ENCODE measurements around the gene POU2AF1. TPM values are rescaled to one million over a fixed set of nuclear protein-coding genes. Genes with fewer than 3 reads are reported as not detected.

The POU2AF1 gene
- total and polyA plus RNA-seq, 2 donors from 2014 or later = 0.95 to 18.5 TPM

GRCh38 chr11:111409915-111410314 lies 30.8 kb upstream of the POU2AF1 start:
- no peak overlapping the region for H3K27ac ChIP-seq (ENCODE audit: low read depth in 2 of 2, low read length in 2 of 2)
- H3K27me3 ChIP-seq (ENCODE audit: control insufficient read depth, insufficient read depth, low read length) = no peaks in the 10 kb centered on the region
- FAIRE-seq = no peak
- no peak overlapping the region for H3K9ac ChIP-seq (ENCODE audit: low read length in 3 of 3)
- no peak for DNase-seq
- no peak overlapping the region for H3K4me3 ChIP-seq (ENCODE audit: low read length in 3 of 3)
- H3K9me3 ChIP-seq (ENCODE audit: control insufficient read depth in 2 of 3, insufficient read depth in 1 of 3, low read length in 3 of 3) = no peaks in the 10 kb centered on the region
- H3K36me3 ChIP-seq (ENCODE audit: control insufficient read depth in 2 of 3, insufficient read depth in 3 of 3, low read length in 3 of 3) = no peaks in the 10 kb centered on the region
- no peak for TF ChIP-seq CTCF (IDR thresholded peaks at IDR 0.05; ENCODE audit: borderline replicate concordance, extremely low read depth, insufficient read depth)
- intact Hi-C loops (cut with DNase I) = no loop called here
- no peaks in the 10 kb centered on the region for H3K4me1 ChIP-seq (ENCODE audit: control insufficient read depth in 2 of 3, insufficient read depth in 2 of 3, low read depth in 1 of 3, low read length in 3 of 3)

- intact Hi-C loops (cut with DNase I) = no loop called here
- Histone ChIP-seq H3K9ac (ENCODE audit: low read length in 3 of 3) (no peak overlapping the region), H3K4me3 (ENCODE audit: low read length in 3 of 3) (no peak overlapping the region), H3K27me3 (ENCODE audit: control insufficient read depth, insufficient read depth, low read length) (no peaks in the 10 kb centered on the region), H3K9me3 (ENCODE audit: control insufficient read depth in 2 of 3, insufficient read depth in 1 of 3, low read length in 3 of 3) (no peaks in the 10 kb centered on the region), H3K27ac (ENCODE audit: low read depth in 2 of 2, low read length in 2 of 2) (no peak overlapping the region), H3K36me3 (ENCODE audit: control insufficient read depth in 2 of 3, insufficient read depth in 3 of 3, low read length in 3 of 3) (no peaks in the 10 kb centered on the region), H3K4me1 (ENCODE audit: control insufficient read depth in 2 of 3, insufficient read depth in 2 of 3, low read depth in 1 of 3, low read length in 3 of 3) (no peaks in the 10 kb centered on the region)
- no peak for DNase-seq
- FAIRE-seq = no peak
- TF ChIP-seq CTCF (IDR thresholded peaks at IDR 0.05; ENCODE audit: borderline replicate concordance, extremely low read depth, insufficient read depth) = no peak
Observed at GRCh38 chr11:111408789-111409727, 30.0 kb upstream of the POU2AF1 start.

GRCh38 chr11:111407652-111408051 lies 28.6 kb upstream of the POU2AF1 start:
- Histone ChIP-seq H3K36me3 (ENCODE audit: control insufficient read depth in 2 of 3, insufficient read depth in 3 of 3, low read length in 3 of 3) (no peaks in the 10 kb centered on the region), H3K27ac (ENCODE audit: low read depth in 2 of 2, low read length in 2 of 2) (no peak overlapping the region), H3K4me1 (ENCODE audit: control insufficient read depth in 2 of 3, insufficient read depth in 2 of 3, low read depth in 1 of 3, low read length in 3 of 3) (no peaks in the 10 kb centered on the region), H3K9me3 (ENCODE audit: control insufficient read depth in 2 of 3, insufficient read depth in 1 of 3, low read length in 3 of 3) (no peaks in the 10 kb centered on the region), H3K4me3 (ENCODE audit: low read length in 3 of 3) (no peak overlapping the region), H3K9ac (ENCODE audit: low read length in 3 of 3) (no peak overlapping the region), H3K27me3 (ENCODE audit: control insufficient read depth, insufficient read depth, low read length) (no peaks in the 10 kb centered on the region)
- FAIRE-seq = no peak
- no peak for DNase-seq
- no peak for TF ChIP-seq CTCF (IDR thresholded peaks at IDR 0.05; ENCODE audit: borderline replicate concordance, extremely low read depth, insufficient read depth)
- intact Hi-C loops (cut with DNase I) = no loop called here

Measured in kidney (tissue), 14 donors.